DMS 273 treated with DMSO at 0.1 percent for 48 hours (cell line): Measurements from ENCODE around the gene KCNV2.
"Not testable (repeated sequence)": the region's sequence is repeated elsewhere in the genome, so short reads cannot be mapped to it uniquely, and the experiment has no call there.

Source experiments
- DNase-seq: peaks from one replicate; lab custom pipeline; 2025; lab: John Stamatoyannopoulos, UW

The KCNV2 gene

DNA sequence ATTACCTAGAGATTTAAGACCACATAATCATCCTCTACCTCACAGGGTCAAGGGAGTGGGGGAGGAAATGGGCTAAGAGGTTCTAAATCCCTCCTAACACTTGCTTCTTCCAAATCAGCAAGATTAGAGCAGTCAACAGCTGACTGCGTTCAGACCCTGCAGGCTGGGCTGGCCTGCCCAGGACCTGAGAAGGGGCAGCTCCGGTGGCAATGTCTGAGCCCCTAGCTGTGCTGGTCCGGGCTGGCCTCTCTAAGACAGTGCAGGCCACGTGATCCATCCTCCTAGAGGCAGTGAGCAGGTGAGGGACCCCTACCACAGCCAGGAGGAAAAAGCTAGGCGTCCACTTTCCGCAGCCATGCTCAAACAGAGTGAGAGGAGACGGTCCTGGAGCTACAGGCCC, at the start of gene KCNV2:
KCNV2 (plus strand) TSS at position 126 of the 400 bp plus-strand sequence; CDS start at position 356, 230 bp downstream.
- DNase-seq = no peak

DNA sequence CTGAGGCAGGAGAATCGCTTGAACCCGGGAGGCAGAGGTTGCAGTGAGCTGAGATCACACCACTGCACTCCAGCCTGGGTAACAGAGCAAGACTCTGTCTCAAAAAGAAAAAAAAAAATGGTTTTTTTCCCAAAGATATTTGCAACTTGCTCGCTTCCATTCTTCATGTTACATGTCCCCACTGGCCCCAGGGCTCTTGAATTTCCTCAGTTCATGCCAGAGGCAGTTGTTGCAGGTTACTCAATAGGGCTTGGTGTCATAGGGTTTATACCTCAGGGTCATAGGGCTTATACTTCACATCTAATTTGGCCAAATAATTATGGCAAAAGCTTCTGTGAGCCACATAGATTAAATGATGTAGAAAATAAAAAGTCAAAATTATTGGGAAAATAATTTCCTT, 44.1 kb upstream of the KCNV2 start:
- no peak for DNase-seq

DNA sequence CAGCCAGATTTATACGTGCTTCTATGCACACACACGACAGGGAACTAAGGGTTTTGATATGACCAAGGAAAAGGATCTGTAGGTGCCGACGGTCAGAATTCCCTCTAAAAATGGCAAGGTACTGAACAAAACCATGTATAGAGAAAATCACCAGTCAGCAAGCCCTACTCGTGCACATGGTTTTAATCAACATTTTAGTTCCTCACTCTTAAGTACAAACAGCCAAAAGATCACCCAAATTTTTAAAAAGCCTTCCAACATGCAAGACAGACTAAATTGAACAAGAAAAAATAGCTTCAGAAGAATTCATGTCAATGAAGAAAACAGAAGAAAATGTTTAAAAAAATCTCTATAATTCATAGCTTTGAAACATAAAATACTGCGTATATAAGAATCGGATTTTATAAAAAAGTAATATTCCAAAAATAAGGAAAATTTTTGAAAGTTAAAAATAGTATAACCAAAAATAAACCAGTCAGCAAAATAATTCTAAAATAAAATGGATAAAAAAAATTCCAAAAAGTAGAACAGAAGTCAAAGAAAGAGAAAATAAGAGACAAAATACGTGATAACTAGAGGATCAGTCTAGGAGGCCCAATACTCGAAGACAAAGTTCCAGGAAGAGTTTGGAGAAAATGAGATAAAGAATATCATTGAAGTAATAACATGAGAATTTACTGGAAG, 43.0 kb upstream of the KCNV2 start:
- DNase-seq = no peak

DNA sequence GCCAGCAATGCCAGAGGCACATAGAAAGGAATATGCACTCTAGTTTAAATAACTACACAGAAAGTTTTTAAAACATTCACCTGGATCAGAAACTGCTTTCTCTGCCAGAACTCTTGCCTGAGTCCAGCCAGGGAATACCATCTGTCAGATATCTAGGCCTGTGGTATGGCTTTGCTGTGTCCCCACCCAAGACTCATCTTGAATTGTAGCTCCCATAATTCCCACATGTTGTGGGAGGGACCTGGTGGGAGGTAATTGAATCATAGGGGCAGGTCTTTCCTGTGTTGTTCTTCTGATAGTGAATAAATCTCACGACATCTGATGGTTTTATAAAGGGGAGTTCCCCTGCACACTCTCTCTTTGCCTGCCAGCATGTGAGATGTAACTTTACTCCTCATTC, 41.5 kb upstream of the KCNV2 start:
- peak; percentile 12 for DNase-seq

DNA sequence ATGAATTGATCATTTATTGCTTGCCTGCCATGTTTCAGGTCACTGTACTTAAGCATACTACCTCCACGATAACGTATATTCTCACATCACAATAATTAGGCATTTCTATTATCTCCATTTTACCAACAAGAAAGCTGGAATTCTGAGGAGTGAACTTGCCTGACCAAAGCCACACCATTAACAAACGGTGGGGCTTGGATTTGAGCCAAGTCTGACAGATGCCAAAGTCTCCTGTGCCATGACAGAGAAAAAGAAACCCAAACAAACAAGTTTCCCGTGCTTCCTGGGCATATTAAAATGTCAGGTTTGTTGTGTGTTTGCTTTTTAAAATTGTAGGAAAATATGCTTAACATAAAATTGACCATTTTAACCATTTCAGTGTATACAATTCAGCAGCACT, 40.8 kb upstream of the KCNV2 start:
- DNase-seq = no peak

DNA sequence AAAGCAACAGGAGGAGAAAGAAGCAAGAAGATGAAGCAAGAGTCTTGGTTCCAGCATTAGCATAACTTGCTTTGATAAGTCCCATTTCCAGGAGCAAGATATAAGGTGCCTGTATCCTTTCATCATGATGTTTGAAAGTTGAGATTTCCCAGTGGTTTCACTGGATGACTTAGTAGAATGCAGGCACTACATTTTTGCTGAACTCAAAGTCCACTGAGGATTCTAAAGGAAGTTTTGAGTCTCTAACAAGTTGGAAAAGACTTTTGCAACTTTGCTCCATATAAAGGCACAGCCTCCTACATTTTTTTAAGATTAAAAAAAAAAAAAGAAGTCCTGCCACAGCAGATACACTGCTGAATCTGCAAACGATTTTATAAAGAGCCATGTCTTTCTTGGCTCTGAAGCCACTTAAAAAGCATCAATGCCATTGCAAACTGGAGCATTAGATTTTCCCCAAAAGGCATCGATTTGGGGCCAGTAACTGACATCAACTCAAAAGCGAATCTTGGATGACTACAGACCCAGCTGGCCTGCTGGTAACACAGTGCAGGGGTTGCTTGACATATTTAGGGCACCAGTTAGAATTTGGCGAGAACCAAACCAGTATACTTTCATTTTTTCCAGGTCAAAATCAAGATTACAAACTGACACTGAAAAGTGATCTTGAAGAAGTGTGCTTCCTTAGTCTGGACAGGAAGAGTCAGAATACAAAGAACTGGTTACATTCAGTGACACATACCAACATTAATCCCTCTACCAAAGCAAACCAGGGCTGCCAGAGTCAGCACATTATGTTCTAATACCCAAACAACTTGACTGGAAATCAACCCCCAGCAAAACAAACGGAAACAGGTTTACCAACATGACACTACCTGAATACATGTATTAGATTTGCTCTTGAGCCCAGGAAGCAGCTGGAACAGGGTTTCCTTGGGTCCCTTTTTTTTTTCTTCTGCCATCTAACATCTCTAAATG, 39.1 kb upstream of the KCNV2 start:
- DNase-seq = no peak

DNA sequence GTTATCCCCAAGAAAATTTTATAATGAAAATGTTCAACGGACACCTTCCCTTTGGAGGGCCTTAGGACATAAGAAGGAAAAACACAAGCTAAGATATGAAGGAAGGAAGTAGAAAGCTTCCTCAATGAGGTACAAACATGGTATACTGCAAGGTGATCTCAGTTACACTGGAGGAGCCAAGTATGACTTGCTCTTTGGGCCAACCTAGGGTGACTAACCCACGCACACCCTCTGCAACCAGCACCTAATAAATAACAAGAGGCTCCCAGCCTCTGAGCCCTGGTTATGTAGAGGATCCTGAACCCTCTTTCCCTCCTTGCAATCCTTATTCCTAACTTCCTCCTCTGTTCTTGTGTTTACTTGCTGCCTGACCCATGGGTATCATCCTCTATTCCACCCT, 38.3 kb upstream of the KCNV2 start:
- no peak for DNase-seq

DNA sequence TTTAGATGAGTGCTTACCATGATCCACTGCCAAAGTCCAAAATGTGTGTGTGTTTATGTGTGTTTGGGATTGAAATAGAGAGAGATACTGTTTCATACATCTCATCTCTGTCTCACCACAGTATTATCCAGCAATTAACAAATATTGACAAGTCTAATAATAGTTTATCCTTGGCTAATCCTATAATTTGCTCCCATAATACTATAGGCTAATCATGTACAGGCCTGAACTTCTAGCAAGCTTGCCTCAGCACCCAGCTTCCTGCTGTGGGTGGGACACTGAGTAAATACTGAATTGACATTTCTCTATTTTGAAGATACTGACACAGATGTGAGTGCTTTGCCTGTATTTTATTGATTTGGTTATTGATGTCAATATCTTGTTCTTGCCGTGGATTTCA, 35.3 kb upstream of the KCNV2 start:
- no peak for DNase-seq

DNA sequence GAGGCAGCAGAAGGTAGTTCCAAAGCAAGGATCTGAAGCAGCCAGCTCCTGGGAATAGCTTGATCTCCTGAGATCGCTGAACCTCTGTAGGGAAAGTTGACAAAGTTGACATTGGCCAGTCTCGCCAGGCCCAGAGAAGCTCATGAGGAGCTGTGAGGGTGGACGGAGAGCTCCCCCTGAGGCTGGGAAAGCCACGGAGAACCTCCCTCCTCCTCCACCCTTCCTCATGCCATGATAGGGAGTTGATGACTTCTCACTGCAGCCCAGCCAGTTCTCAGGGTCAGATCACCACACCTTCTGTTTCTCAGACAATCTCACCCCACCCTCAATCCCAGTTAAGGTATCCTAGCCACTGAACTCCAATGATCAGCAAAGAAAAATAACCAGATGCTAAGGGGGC, 30.4 kb upstream of the KCNV2 start:
- DNase-seq = no peak

DNA sequence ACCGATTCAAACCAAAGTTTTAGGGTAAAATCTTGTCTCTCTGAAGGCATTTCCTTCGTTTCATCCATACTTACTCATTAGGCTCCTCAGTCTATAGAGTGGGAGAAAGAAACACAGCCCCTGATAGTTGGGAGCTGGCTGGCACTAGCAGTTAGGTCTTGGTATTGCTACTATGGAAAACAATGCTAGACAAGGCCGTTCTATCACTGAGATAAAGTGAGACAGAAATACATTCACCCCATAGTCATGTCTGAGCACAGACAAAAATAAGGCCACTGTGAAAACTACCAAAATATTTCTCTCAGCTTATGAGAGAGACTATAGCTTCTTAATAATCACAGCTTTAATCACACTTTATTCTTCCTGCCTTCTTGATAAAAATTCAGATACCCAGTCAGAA, 28.7 kb upstream of the KCNV2 start:
- DNase-seq = no peak

DNA sequence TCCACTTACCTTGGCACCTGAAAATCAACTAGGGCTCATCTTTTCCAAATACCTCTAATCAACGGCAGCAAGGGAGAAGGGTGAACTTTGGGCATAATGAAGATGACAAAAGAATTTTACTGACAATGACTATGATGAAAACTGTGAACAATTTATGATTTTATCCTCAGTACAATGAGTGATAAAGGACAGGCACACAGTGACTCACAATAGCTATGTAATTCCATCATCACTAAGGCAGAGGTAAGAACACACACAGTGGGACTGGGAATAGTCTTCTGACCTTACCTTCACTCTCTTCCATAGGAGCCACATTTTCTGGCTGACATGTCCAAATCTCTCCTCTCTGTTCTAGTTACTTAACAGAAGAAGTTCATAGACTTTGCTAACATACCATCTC, 26.1 kb upstream of the KCNV2 start:
- DNase-seq = no peak

DNA sequence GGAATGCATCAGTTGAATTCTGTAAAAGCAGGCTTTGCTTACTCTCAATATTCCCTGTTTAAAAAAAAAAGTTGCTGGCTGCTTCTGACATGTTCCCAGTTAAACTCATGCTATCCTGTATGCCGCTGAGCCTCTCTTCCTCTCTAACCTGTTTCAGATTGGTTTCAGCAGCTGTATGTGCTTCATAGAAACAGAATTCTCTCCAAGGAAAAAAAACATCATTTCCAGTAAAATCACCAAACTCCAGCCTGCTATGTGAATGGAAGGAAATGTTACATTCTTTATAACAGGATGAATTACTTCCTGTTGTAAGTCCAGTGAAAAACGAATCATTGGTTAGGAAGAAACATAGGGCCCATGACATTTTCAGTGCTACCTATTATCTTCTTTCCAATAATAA, 25.7 kb upstream of the KCNV2 start:
- no peak for DNase-seq

DNA sequence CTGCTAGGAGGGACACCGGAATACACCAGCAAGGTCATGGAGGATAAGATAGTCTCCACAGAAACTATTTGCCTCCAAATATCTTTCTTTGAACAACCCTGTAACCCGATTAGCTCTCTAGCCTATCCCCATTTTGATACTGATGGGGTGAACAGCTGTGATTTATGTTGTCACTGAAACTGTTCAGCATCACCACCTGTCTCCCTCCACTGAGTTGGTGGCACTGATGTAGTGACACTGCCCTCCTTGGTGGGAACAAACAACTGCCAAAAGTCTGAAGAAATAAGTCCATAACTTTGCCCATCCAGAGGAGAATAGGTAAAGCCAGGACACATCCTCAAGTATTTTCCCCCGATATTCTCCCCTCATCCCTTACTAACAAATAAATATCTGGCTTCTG, 24.3 kb upstream of the KCNV2 start:
- DNase-seq = no peak

DNA sequence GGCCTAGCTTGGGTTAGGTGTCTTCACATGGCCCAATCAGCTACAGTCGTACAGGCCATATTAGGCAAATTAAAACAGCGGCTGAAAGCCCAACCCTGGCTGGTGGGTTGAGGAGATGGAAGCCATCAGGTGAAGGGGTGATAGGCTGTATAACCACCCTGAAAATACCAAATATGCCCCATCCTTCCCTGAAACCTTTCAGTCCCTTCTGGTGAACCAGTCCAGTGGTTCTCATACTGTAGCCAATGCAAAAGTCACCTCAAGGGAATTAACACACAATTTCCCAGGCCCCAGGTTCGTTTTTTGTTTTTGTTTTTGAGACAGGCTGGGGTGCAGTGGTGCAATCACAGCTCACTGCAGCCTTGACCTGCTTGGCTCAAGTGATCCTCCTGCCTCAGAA, 19.8 kb upstream of the KCNV2 start:
- no peak for DNase-seq

DNA sequence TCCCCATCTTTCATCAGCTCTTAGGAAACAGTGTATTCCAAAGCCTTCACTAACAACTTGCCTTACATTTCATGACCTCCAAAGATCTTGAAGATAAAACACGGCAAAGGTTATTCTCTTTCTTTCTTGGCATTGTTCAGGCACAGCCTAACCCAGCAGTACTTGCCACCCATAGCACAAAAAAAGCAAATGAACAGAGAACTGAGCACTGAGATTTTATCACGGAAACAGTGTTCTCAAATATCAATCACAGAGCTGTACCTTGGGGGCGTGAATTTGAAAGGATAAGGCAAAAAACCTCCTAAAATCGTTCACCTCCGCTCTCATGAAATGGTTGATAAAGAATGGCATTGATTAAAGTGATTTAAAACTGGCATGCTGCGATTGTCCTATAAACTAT, 16.9 kb upstream of the KCNV2 start:
- DNase-seq = no peak

DNA sequence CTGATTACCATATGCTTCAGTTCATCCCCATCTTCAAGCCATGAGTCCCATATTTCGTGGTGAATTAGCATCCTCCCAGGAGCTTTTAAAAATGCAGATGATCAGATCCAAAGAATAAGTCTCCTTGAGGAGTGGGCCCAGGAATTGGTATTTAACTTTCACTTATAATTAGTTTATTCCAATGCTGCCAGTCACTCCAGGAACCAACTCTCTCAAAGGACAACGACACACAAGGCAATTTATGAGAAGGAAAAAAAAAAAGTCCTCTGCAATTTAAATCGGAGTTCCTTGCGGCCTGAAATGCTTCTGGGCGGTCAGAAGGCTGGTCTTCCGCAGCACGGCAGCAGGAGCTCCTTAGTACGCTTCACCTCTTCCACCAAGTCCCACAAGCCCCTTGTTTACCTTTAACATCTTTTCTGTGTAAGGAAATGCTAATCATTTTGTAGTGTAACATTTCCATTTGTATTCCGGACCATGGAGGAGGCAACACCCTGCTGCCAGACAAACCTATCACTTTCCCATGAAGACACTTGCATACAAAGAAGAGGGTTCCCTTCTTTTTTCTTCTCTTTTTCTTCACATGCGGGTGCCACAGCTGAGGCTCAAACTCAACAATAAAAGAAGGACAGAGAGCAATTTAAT, 16.3 kb upstream of the KCNV2 start:
- no peak for DNase-seq

DNA sequence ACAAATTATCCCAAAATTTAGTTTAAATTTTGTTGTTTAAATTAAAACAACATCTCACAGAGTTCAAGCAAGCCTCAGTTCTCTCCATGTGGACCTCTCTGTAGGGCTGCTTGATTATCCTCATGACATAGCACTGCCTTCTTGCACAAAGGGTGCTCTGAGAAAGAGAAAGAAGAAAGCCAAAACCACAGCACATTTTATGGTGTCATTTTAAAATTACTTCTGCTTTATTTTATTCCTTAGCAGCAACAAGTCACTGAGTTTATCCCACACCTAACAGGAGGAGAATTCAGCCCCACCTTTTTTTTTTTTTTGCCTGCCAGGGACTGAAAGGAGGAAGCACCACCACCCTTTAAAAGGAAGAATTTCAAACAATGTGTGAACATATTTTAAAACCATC, 12.8 kb upstream of the KCNV2 start:
- DNase-seq = no peak

DNA sequence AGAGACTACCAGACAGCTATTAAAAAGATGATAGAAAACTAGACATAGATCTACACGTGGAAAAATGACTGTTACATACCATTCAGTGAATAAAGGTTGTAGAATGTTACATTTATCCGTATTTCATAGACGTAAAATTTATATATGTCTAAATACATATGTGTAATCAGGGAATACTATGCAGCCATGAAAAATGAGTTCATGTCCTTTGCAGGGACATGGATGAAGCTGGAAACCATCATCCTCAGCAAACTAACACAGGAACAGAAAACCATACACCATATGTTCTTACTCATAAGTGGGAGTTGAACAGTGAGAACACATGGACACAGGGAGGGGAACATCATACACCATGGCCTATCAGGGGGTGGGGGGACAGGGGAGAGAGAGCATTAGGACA, 10.1 kb upstream of the KCNV2 start:
- not testable (repeated sequence) for DNase-seq

DNA sequence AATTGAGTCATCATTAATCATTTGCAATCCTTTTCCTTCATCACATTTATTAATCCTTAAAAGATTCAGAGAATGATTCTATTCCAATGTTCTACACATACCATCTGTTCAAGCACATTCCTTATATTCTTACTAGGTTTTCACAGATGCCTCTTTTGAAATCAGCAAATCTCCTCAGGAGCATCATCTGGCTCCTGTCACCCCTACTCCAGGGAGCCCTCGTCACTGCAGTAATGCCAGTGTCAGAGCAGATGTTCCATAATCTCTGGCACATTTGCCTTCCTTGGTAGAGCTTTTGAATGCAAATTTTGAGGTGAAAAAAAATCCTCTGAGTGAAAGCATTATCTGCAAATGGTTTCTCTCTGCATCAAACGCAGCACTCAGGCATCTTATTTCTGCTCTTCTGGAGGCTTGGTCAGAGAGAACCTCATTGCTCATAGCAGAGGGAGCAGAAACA, 7.6 kb upstream of the KCNV2 start:
- DNase-seq = peak; percentile 50

DNA sequence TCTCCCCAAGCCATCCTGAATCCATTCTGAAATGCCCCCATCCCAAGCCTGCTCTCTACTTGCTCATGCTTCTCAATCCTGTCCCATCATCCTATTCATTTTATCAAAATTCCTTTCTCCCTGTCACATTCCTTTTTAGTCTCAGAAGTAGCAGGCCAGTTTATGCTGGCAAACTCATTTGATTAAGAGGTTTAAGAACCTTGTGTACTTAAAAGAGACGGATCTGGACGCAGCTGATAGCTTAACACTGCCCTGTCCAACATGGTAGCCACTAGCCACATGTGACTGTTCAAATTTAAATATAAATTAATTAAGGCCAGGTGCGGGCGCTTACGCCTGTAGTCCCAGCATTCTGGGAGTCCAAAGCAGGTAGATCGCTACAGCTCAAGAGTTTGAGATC, 5.6 kb upstream of the KCNV2 start:
- DNase-seq = no peak

DNA sequence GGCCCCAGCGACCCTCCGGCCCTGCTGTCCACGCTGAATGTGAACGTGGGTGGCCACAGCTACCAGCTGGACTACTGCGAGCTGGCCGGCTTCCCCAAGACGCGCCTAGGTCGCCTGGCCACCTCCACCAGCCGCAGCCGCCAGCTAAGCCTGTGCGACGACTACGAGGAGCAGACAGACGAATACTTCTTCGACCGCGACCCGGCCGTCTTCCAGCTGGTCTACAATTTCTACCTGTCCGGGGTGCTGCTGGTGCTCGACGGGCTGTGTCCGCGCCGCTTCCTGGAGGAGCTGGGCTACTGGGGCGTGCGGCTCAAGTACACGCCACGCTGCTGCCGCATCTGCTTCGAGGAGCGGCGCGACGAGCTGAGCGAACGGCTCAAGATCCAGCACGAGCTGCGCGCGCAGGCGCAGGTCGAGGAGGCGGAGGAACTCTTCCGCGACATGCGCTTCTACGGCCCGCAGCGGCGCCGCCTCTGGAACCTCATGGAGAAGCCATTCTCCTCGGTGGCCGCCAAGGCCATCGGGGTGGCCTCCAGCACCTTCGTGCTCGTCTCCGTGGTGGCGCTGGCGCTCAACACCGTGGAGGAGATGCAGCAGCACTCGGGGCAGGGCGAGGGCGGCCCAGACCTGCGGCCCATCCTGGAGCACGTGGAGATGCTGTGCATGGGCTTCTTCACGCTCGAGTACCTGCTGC, 839 bp downstream of the KCNV2 start:
- DNase-seq = no peak

DNA sequence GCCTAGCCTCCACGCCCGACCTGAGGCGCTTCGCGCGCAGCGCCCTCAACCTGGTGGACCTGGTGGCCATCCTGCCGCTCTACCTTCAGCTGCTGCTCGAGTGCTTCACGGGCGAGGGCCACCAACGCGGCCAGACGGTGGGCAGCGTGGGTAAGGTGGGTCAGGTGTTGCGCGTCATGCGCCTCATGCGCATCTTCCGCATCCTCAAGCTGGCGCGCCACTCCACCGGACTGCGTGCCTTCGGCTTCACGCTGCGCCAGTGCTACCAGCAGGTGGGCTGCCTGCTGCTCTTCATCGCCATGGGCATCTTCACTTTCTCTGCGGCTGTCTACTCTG, 1.4 kb downstream of the KCNV2 start:
- no peak for DNase-seq
